Astrocyte of the cerebellum (primary cell): ENCODE measurements around the gene HTN3.
"Not testable (repeated sequence)": the region's sequence is repeated elsewhere in the genome, so short reads cannot be mapped to it uniquely, and the experiment has no call there.

Source experiments
- DNase-seq: peaks from one replicate; pipeline ENCODE4 v3.0.0-alpha.2; 2011; ENCODE audit warnings: low read depth
- H3K4me3 ChIP-seq: 2 replicates; pipeline ENCODE4 v1.5.1; 2011; ENCODE audit warnings: mild to moderate bottlenecking, low read depth, low read length, moderate library complexity
- in situ Hi-C: cut with HindIII; loops from 2 replicates; pipeline ENCODE4 v1.10.0; 2017; ENCODE audit warnings: low sequenced_read_pairs
- TF ChIP-seq, protein P1 (sequence below): IDR thresholded peaks from 2 replicates; pipeline ENCODE4 v1.5.1; 2012; ENCODE audit warnings: low read length, low read depth, moderate library complexity, mild to moderate bottlenecking; ENCODE audit errors: missing control alignments

HTN3 gene

DNA sequence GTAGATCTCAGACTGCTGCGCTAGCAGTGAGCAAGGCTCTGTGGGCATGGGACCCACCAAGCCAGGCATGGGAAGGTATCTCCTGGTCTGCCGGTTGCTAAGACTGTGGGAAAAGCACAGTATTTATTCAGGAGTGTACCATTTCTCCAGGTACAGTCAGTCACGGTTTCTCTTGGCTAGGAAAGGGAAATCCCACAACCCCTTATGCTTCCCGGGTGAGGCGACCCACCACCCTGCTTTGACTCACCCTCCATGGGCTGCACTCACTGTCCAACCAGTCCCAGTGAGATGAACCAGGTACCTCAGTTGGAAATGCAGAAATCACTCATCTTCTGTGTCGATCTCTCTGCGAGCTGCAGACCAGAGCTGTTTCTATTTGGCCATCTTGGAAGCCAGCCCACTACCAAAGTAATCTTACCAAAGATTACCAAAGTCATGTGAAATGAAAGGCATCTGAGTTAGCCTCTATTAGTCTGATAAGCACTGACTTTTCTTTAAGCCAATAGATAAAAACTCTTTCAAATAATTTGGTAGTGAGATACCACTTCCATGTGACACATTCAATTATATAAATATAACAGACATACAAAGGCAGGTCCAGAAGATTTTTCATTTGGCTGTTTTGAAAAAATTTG lies 13.5 kb downstream of the HTN3 start:
- no peak for DNase-seq
- in situ Hi-C loops: no loop called here
- TF ChIP-seq, protein P1, sequence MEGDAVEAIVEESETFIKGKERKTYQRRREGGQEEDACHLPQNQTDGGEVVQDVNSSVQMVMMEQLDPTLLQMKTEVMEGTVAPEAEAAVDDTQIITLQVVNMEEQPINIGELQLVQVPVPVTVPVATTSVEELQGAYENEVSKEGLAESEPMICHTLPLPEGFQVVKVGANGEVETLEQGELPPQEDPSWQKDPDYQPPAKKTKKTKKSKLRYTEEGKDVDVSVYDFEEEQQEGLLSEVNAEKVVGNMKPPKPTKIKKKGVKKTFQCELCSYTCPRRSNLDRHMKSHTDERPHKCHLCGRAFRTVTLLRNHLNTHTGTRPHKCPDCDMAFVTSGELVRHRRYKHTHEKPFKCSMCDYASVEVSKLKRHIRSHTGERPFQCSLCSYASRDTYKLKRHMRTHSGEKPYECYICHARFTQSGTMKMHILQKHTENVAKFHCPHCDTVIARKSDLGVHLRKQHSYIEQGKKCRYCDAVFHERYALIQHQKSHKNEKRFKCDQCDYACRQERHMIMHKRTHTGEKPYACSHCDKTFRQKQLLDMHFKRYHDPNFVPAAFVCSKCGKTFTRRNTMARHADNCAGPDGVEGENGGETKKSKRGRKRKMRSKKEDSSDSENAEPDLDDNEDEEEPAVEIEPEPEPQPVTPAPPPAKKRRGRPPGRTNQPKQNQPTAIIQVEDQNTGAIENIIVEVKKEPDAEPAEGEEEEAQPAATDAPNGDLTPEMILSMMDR: no peak
- no peak overlapping the region for H3K4me3 ChIP-seq

DNA sequence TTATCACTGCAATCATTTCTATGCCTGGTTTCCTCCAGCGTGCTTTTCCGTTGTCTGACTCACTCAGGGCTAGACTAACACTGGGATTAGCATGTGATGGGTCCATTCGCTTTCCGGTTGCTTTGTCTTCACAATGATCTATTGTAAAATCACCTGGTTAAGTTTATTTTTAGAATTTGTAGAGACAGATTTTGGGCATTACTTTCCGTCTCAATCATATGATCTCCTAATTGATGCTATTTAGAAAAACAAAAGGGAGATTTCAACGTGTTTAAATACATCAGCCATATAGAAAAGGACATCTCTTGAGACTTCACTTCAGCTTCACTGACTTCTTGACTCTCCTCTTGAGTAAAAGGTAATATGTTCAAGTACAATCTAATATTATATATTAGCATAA lies 21.9 kb downstream of the HTN3 start, which contains the start of gene HTN1:
Gene HTN1 (plus strand): TSS at position 301 of the 400 bp plus-strand sequence. CDS start 2,639 bp downstream, outside the sequence.
- in situ Hi-C loops, DNase-seq, H3K4me3 ChIP-seq: not testable (repeated sequence)

DNA sequence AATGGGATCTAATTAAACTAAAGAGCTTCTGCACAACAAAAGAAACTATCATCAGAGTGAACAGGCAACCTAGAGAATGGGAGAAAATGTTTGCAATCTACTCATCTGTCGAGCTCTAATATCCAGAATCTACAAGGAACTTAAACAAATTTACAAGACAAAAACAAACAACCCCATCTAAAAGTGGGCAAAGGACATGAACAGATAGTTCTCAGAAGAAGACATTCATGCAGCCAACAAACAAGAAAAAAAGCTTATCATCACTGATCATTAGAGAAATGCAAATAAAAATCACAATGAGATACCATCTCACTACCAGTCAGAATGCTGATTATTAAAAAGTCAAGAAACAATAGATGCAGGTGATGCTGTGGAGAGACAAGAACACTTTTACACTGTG lies 28.3 kb downstream of the HTN3 start:
- in situ Hi-C loops, DNase-seq: not testable (repeated sequence)

DNA sequence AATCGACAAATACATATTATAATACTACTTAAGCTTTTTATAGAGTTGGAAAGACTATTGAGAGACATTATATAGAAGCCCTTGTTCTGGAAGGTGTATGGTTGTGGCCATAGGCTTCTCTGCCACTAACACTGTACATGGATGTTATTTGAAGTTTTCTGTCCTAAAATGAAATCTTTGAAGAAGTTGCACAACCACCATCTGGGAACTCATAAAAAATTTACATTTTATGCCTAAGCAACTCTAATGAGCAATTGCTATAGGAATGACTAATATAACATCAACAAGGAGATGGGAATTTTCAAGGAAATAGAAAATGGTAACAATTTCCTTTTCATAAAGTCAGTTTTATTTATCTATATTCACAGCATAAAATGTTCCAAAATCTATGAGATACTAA lies 29.4 kb downstream of the HTN3 start:
- in situ Hi-C loops: no loop called here
- DNase-seq: no peak
- no peak overlapping the region for H3K4me3 ChIP-seq
- TF ChIP-seq, protein P1: no peak

More for the DNA sequence above, 28.3 kb downstream of the HTN3 start:
- not testable (repeated sequence) for H3K4me3 ChIP-seq

DNA sequence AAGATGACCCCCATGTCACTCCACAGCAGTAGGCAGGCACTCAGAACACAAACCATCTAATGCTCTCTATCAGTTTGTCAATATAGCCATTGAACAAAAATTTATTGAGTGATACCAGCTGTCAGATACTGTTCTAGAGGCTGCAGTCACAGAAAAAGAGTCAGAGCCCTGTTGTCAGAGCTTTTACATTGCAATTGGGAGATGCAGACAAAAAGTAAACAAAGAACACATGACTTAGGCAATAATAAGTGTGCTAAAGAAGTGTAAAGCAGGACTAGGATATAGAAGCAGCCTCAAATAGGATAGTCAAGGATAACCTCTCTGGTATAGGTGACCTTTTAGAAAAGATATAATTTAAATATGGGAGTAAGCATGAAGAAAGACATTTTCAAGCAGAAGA lies 30.9 kb downstream of the HTN3 start:
- no peak overlapping the region for H3K4me3 ChIP-seq
- in situ Hi-C loops: no loop called here
- TF ChIP-seq, protein P1: no peak
- DNase-seq: no peak

DNA sequence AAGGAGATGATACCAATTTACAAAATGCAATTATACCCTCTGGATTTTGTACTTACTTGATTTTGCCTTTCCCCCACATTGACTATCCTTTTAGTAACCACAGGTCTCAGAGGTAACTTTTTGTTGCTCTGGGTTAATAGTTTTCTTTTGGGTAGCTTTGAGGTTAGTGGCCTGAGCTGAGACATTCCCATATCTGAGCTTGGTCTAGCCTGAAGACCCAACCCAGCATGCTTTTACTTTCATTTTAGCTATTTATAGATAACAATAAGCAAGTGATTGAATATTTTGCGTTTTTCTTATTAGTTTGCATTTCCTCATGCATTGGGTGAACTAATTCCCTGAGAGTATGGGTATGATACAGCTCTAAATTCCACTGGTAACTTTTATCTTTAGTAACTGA lies 33.7 kb downstream of the HTN3 start:
- in situ Hi-C loops: no loop called here
- TF ChIP-seq, protein P1: no peak
- H3K4me3 ChIP-seq: no peak overlapping the region
- DNase-seq: no peak

DNA sequence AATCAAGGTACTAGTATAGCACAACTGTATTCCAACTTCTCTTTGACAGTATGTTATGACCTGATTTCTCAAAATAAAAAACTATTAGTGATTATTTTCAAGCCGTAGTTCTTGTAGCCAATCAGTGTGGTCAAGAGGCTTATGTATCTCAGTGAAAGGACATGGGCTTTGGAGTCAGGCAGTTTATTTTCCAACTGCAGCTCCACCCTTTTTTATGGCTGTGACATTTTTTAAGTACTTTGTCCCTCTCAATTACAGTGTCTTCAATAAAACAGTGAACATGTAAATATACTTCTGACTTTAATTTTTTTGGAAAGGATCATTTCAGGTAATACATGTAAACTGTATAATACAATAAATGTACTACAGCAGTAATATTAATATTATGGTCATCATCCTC lies 51.9 kb downstream of the HTN3 start:
- TF ChIP-seq, protein P1: no peak
- in situ Hi-C loops: no loop called here
- no peak for DNase-seq
- H3K4me3 ChIP-seq: no peak overlapping the region
